ENCODE measurements around the gene RGMA. TPM values are rescaled to one million over a fixed set of nuclear protein-coding genes. Genes with fewer than 3 reads are reported as not detected.

The RGMA gene
- total RNA-seq (2014; rRNA removed; shearing (Covaris generic)) = not detected in 2 replicates
- 0.09 and 0.18 TPM in 2 replicates for polyA plus RNA-seq (2015; cell fraction: cytosol; rRNA removed)
- not detected in 2 replicates for polyA plus RNA-seq (2015; cell fraction: nucleus; rRNA removed)

DNA sequence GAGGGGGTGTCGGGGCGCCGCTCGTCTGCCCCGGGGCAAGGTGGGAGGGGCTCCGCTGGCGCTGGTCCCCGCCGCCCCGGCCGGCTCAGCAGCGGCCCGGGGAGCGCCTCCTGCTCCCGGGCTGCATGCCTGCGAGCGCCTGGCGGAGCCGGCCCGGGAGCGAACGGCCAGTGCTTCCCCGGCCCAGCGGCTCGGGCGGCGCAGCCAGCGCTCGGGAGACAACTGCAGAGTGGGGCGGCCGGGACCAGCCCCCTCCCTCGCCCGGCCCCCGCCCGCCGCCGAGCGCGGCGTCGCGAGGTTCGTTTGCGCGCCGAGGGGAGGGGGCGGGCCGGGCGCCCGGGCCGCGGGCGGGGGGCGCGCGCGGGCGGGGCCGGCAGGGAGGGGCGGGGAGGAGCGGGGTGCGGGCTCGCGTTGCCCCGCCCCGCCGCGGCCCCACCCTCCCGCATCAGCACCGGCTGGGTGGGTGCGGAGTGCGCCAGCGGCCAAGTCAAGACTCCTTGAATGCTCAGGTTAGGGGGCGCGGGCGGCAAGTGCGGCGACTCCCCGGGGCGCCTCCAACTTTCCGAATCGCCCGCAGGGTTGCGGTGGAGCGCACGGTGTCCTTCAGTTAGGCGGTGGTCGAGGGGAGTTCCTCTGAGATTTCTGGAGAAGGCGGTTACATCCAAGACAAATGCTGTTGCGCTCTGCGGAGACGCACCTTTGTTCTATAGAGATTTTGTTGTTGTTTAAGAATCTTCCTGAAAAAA is at the start of gene RGMA:
Gene RGMA, minus strand, starts transcription at position 231 of the 746 bp plus-strand sequence. CDS start 279 bp downstream, outside the sequence.
- DNase-seq (ENCODE audit: low read depth, low spot score) = no peak
- in situ Hi-C loops (cut with HindIII; ENCODE audit: low pct_unique_long_range_greater_than_20kb, low sequenced_read_pairs) = no loop called here

DNA sequence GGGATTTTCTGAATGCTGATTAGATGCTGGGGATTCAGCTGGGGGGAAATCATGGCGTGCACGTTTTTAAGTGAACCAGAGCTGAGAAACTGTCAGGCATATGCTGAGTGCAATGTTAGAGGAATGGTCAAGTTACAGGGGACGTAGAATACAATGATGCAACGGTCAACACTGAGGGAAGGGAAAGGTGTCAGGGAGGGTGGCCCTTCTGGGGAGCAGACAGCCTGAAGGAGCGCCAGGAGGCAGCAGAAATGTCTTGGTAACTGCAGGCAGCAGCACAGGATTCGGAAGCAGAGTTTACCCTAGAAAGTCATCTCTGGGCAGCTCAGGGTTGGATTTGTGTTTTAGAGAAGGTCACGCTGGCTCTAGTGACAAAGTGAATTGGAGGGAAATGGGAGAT is 47.6 kb upstream of the RGMA start:
- DNase-seq (ENCODE audit: low read depth, low spot score) = no peak
- in situ Hi-C loops (cut with HindIII; ENCODE audit: low pct_unique_long_range_greater_than_20kb, low sequenced_read_pairs) = no loop called here

GRCh38 chr15:93135997-93136397 is 47.0 kb upstream of the RGMA start:
- no peak for DNase-seq (ENCODE audit: low read depth, low spot score)
- in situ Hi-C loops (cut with HindIII; ENCODE audit: low pct_unique_long_range_greater_than_20kb, low sequenced_read_pairs) = no loop called here

GRCh38 chr15:93135459-93135858 is 46.4 kb upstream of the RGMA start:
- DNase-seq (ENCODE audit: low read depth, low spot score) = no peak
- in situ Hi-C loops (cut with HindIII; ENCODE audit: low pct_unique_long_range_greater_than_20kb, low sequenced_read_pairs) = no loop called here

DNA sequence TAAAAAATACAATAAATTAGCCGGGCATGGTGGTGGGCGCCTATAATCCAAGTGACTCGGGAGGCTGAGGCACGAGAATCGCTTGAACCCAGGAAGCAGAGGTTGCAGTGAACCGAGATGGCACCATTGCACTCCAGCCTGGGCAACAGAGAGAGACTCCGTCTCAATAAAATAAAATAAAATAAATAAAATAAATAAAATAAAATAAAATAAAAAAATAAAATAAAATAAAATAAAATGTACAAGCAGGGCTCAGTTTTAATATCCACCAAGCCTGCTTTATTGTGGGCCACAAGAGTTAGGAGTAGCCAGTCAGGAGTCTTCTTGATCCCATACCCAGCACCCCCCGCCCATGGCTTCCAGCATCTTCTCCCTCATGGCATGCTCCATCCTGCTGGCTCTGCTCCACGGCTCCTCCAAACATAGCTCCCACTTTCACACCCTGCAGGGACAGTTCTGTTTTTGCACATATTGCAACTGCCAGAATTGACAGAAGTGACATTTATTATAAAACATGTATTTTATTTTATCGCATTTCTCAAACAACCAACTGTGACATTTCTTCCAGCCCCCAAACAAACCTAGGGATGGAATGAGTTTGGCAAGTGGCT is 42.6 kb upstream of the RGMA start:
- in situ Hi-C loops (cut with HindIII; ENCODE audit: low pct_unique_long_range_greater_than_20kb, low sequenced_read_pairs) = no loop called here
- DNase-seq (ENCODE audit: low read depth, low spot score) = no peak

- in situ Hi-C loops (cut with HindIII; ENCODE audit: low pct_unique_long_range_greater_than_20kb, low sequenced_read_pairs) = no loop called here
- no peak for DNase-seq (ENCODE audit: low read depth, low spot score)
Measured at GRCh38 chr15:93129702-93130488, 40.9 kb upstream of the RGMA start.

DNA sequence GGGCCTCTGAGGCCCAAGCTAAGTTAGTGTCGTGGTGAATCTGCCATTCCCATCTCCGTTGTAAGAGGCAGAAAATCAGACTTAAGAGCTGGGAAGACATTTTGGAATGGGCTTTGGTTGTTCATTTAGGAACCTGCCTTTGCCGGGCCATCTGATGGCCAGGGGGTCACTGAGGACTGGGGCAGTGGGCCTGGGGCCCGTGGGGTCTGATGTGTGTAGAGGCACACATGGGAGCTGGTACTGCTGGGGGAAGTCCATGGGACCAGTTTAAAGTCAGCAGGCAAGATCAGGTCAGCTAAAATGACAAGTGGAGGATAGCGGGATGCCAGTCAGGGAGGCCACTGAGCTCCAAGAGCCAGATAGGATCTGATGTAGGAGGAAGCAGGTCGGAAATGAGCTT is 38.3 kb upstream of the RGMA start:
- no peak for DNase-seq (ENCODE audit: low read depth, low spot score)
- in situ Hi-C loops (cut with HindIII; ENCODE audit: low pct_unique_long_range_greater_than_20kb, low sequenced_read_pairs) = no loop called here

- no peak for DNase-seq (ENCODE audit: low read depth, low spot score)
- in situ Hi-C loops (cut with HindIII; ENCODE audit: low pct_unique_long_range_greater_than_20kb, low sequenced_read_pairs) = no loop called here
Measured at GRCh38 chr15:93126599-93126998, 37.6 kb upstream of the RGMA start.

DNA sequence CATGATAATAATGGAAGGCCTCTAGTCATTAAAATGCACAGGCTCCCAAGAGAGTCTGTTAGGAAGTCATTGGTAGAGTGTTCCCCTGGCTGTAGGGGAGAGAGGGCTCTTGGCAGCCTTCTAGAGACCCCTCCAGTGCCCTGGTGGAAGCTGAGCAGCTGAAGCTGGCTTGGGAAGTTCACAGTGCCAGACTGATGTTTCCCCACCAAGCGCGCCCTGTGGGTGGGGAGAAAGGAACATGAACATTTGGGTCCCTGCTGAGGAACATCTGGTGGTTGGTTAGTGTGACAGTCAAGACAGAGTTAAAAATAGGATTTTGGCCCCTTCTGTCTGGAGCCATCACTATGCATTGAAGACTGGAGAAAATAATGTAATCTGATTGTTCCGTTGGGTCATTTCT is 37.1 kb upstream of the RGMA start:
- in situ Hi-C loops (cut with HindIII; ENCODE audit: low pct_unique_long_range_greater_than_20kb, low sequenced_read_pairs) = no loop called here
- no peak for DNase-seq (ENCODE audit: low read depth, low spot score)

- no peak for DNase-seq (ENCODE audit: low read depth, low spot score)
- in situ Hi-C loops (cut with HindIII; ENCODE audit: low pct_unique_long_range_greater_than_20kb, low sequenced_read_pairs) = no loop called here
Measured at GRCh38 chr15:93124126-93124525, 35.1 kb upstream of the RGMA start.

GRCh38 chr15:93121973-93122910 is 33.2 kb upstream of the RGMA start:
- no peak for DNase-seq (ENCODE audit: low read depth, low spot score)
- in situ Hi-C loops (cut with HindIII; ENCODE audit: low pct_unique_long_range_greater_than_20kb, low sequenced_read_pairs) = no loop called here

GRCh38 chr15:93121107-93121506 is 32.1 kb upstream of the RGMA start:
- no peak for DNase-seq (ENCODE audit: low read depth, low spot score)
- in situ Hi-C loops (cut with HindIII; ENCODE audit: low pct_unique_long_range_greater_than_20kb, low sequenced_read_pairs) = no loop called here

- no peak for DNase-seq (ENCODE audit: low read depth, low spot score)
- in situ Hi-C loops (cut with HindIII; ENCODE audit: low pct_unique_long_range_greater_than_20kb, low sequenced_read_pairs) = no loop called here
Measured at GRCh38 chr15:93118904-93119303, 29.9 kb upstream of the RGMA start.

DNA sequence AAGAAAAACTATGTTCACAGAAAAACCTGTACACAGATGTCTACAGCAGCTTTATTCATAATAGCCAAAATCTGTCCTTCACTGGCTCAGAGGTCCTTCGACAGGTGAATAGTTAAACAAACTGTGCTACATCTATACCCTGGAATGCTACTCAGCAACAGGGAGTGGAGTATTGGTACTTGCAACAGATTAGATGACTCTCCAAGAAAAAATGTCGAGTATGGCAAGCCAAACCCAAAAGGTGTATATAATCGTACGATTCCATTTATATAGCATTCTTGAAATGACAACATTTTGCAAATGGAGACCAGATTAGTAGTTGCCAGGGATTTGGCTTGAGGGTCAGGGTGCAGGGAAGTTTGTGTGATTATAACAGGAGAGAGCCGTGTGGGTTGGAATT is 22.4 kb upstream of the RGMA start:
- in situ Hi-C loops (cut with HindIII; ENCODE audit: low pct_unique_long_range_greater_than_20kb, low sequenced_read_pairs) = no loop called here
- DNase-seq (ENCODE audit: low read depth, low spot score) = no peak

DNA sequence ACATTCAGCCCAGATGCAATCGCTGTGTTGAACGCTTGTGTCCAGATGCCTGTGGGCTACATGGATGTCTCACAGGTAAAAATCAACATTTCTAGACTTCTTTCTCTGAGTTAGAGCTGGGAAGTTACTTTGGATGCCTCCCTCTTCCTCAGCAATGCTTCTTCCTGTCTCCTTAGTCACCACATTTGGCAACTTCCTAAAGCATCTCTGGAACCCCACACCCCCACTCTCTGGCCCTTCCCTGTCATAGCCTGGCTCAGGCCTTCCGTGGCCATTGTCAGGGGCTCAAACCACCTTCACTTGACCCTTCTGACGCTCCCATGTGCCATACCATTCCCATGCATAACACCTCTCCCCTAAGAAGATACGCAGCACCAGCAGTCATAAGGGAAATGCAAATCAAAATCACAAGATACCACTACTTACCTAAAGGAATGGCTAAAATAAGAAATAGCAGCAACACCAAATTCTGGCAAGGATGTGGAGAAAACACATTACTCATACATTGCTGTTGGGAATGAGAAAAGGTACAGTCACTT is 21.6 kb upstream of the RGMA start:
- in situ Hi-C loops (cut with HindIII; ENCODE audit: low pct_unique_long_range_greater_than_20kb, low sequenced_read_pairs) = no loop called here
- DNase-seq (ENCODE audit: low read depth, low spot score) = no peak

GRCh38 chr15:93109336-93110102 is 20.5 kb upstream of the RGMA start:
- in situ Hi-C loops (cut with HindIII; ENCODE audit: low pct_unique_long_range_greater_than_20kb, low sequenced_read_pairs) = no loop called here
- no peak for DNase-seq (ENCODE audit: low read depth, low spot score)

GRCh38 chr15:93107646-93108045 is 18.6 kb upstream of the RGMA start:
- no peak for DNase-seq (ENCODE audit: low read depth, low spot score)

More at GRCh38 chr15:93107646-93108045, 18.6 kb upstream of the RGMA start:
- in situ Hi-C loops (cut with HindIII; ENCODE audit: low pct_unique_long_range_greater_than_20kb, low sequenced_read_pairs) = no loop called here

Data from SK-MEL-5 (cell line).